Stimulated activated CD8-positive, alpha-beta memory T cell treated with anti-CD3 and anti-CD28 coated beads, Interleukin-4, amount 100 ng/mL, for 4 hours (primary cell): ENCODE measurements around the gene GSTM3.
"Not testable (repeated sequence)": the region's sequence is repeated elsewhere in the genome, so short reads cannot be mapped to it uniquely, and the experiment has no call there.

Source experiments
- DNase-seq, 2 donors: peaks; one replicate each; pipeline ENCODE4 v3.0.0-alpha.2; 2020; ENCODE audit warnings: low read depth in 2 of 2, low spot score in 1 of 2

Gene GSTM3

GRCh38 chr1:109775398-109775797, 34.6 kb upstream of the GSTM3 start:
- no peak for DNase-seq

- DNase-seq: no peak
These were observed 33.2 kb upstream of the GSTM3 start for GRCh38 chr1:109773900-109774485.

- DNase-seq: peak; percentile 18 to 25
These were observed 32.5 kb upstream of the GSTM3 start for GRCh38 chr1:109773203-109773899.

DNA sequence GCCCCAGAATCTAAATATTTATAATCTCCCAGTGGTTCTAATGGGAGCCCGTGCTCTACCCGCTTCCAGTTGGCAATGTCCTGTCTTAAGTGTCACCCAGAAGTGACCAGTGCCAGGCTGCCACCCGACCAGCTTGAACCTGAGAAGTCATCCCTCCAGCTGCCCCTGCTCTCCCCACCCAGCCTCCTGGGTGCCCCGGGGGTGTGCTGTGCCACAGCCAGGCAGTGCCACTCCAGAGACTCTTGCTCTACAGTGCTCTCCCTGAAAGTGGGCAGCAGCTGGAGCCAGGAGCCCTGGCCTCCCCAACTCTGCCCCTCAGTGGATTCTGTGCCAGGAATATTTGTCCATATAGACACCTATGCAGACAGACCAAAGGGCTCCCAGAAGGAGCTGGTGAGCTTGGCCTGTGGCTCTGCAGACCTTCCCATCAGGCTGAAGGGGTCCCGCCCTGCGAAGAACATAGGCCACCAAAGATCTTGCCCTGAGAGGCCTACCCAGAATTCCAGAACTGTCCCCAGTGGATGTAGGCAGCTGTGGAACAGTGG, 31.9 kb upstream of the GSTM3 start:
- no peak for DNase-seq

DNA sequence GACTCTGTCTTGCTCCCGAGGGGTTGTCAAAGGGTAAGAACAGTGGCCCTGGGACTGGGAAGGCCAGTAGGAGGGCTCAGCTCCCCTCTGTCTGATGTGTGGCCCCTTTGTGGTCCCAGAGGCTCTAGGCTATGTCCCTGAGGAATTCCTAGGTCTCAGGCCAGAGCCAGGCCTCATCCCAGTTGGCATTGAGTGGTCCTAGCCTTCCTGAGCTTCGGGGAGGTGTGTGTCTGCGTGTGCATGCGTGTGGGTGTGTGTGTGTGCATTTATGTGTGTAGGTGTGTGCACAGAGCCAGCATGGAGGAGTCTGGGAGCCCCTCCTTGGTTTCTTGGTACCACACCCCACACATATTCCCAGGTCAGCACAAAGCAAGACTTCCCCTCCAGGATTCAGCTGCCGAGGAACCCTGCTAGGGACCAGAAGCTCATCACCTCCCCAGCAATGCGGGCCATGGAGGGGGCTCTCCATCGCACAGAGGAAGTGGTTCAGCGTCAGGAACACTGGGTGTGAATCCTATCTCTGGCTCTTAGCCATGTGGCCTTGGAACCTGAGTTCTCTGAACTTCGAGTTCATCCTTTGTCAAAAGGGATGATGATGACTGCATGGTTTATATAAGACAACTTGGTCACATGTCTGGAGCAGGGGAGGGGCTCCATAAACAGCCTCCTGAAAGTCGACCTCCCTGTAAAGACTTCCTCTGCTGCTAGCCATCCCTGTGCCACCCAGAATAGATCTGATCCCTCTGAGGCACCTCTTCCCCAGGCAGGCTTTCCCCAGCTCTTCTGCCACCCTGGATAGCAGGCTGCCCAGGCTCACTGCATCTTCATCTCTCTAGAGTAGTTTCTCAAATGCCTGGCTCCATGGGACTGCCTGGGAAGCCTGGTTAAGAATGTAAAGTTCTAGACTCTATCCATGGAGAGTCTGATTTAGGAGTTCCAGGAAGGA, 31.1 kb upstream of the GSTM3 start:
- no peak for DNase-seq

DNA sequence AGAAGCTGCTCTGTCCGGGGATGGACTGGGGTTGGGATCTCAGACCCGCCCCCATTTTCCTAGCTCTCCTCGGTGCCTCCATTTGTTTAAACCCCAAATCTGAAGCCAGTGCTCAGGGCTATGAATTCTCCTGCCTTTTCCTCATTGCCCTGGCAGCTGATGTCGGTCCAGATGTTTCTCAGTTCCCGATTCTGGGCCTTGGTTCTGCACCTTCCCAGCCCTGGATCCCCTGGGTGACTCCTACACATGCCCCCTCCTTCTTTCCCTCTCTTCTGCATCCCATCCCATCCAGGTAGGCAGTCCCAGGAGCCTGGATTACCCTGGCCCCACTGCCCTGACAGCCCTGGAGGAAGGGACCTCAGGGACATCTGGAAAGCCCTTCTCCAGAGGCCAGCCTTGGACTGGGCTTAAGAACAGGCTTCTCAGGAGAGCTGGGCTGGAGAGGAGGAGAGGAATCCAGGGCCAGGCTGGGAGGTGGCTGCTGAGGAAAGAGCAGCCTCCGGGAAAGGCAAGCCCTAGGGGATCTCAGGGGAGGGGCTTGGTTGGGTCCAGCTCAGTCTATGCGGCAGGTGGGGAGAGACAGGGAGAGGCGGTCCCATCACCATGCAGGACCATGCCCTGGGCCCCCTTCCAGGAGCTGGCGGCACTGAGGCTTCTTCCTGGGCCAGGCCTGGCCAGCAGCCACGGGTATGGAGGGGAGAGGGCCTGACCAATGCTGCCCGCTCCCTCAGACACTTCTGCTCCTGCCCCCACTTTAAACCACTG, 29.7 kb upstream of the GSTM3 start:
- no peak for DNase-seq

DNA sequence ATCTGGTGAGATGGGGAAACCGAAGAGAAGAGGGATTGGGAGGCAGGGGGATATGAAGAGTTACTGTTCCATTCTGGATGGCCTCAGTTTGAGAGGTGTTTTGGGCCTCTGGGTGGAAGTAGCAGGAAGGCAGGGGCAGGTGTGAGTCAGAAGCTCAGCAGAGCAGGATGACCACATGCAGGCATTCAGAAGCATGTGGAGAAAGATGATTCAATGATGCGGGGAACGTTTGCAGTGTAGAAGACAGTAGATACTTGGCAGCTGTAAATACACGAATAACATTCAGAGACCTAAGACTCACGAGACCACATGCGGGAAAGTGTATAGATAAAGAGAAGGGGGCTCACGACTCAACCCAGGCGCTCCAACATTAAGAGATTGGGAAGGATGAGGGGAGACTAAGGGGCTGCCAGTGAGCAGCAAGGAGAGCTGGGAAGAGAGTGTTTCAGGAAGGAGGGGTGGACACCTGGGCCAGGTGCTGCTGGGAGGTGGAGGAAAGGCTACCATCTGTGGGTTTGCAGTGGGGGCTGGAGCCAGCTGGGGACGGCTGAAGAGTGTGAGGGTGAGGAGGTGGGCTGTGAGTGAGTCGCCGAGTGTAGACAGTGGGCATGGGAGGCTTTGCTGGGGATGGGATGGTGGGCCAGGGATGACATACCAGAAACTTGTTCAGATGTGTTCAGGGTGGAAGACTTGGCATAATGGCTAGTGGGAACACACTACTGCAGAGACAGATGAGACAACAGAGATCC, 28.7 kb upstream of the GSTM3 start:
- DNase-seq: no peak

- DNase-seq: no peak
These were observed 28.0 kb upstream of the GSTM3 start for GRCh38 chr1:109768820-109769219.

DNA sequence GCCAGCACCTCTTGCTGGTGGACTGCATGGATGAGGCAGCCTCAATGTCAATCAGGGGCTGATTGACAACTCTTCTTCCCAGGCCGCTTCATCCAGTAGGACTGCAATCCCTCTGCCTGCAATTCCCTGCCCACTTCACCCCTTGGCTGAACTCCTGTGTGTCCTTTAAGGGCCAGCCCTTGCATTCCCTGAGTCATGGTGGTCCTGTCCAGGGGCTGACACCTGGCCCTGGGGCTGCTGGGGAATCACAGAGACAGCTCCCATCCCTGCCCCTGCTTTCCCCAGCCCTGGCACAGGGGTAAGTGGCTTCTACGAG, 27.5 kb upstream of the GSTM3 start:
- DNase-seq: no peak

DNA sequence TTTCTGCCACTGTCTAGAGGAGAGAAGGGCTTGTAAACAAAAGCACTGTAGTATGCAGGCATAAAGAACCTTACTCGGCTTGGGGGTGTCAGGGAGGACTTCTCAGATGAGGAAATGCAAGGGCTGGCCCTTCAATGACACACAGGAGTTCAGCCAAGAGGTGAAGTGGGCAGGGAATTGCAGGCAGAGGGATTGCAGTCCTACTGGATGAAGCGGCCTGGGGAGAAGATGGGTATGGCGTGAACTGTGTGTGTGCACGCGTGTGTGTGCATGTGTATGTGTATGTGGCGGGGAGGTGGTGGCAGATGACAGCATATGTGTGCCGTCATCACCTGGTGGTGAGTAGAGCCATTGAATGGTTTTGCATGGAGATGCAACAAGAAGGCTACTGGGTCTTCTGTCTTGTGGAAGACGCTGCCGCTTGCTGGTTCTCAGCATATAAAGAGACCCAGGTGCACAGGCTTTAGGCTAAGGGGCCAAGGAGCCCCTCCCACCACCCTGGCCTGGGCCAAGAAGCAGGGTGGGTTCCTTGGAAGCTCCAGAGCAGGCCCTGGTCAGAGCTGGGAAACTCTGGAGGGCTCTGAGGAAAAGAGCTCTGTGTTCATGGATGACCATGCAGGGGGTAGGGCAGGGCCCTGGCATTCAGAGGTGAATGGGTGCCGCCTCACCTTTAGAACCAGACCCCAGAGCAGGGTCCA, 26.9 kb upstream of the GSTM3 start:
- no peak for DNase-seq

GRCh38 chr1:109766991-109767636, 26.3 kb upstream of the GSTM3 start:
- not testable (repeated sequence) for DNase-seq

DNA sequence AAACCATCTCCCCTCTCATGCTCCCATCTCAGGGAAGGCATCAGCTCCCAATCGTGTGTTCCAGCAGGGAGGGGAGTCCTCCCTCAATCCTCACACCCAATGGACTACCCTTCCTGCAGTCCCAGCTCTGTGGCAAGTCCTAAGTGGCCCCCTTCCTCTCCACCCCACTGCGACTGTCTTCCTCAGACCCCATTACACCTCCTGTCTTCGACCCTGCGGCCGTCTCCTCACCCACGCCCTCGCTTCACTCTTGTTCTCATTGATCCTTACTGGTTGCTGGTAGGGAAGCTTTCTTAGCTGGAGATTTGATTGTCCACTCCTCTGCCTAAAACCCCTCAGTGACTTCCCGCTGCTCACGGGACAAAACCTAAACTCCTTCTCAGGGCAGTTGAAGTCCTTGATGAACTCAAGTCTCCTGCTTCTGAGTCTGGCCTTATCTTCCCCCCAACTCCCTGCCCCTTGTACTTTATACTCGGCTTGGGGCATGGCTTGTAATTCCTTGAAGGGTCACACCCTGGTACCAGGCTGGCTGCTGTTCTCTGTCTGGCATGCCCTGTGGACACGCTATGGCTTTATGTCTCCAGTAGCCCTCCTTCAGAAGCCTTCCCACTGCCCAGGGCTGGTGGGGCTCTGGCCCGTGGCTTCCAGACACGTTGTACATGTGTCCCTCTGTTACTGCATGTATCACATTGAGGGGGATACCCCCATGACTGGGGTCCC, 25.2 kb upstream of the GSTM3 start:
- DNase-seq: no peak

DNA sequence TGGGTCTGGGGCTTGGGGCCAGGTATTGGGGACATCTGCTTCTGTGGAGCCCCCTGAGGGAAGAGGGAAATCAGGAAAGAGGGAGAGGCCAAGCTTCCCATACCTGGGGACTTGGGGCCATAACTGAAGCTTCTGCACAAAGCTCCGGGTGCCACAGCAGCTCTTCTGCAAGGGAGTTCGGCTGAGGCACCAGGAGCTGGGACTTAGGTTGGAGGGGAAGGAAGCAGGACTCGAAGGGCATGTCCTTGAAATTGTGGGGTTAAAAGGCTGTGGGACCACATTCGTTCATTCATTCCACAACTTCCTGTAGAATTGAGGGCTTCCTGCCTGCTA, 24.6 kb upstream of the GSTM3 start:
- no peak for DNase-seq

GRCh38 chr1:109764561-109765482, 24.0 kb upstream of the GSTM3 start:
- no peak for DNase-seq

- no peak for DNase-seq
These were observed 23.0 kb upstream of the GSTM3 start, which contains the start of gene EPS8L3 for GRCh38 chr1:109763646-109764415. Gene EPS8L3, minus strand, starts transcription at chr1:109763923. Its CDS starts 2,174 bp downstream, at chr1:109761749.

- DNase-seq: no peak
These were observed 22.2 kb upstream of the GSTM3 start for GRCh38 chr1:109762821-109763645.
